ENCODE measurements around the gene RAPGEF2. TPM values are rescaled to one million over a fixed set of nuclear protein-coding genes. Genes with fewer than 3 reads are reported as not detected.

RAPGEF2 gene
- total RNA-seq, 1 experiment from 2014 or later: 17.6 TPM

DNA sequence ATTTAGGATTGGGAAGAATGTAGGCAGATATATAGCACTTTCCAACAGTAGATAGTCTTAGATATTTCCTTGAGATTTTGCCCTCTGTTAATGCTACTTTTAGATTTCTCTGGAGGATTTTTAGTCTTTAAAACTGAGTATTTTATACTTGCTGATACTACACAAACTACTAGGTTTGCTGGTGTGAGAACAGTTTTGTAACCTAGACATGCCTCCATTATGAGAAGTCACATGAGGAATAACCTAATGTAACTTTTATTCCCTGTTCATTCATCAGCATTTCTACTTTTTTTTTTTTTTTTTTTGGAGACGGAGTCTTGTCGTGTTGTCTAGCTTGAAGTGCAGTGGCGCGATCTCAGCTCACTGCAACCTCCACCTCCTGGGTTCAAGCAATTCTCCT, 137.2 kb downstream of the RAPGEF2 start:
- H3K27ac ChIP-seq (ENCODE audit: low read length): no peak overlapping the region
- no peak for ATAC-seq
- H3K4me3 ChIP-seq (ENCODE audit: low read depth in 2 of 2, low read length in 2 of 2): no peak overlapping the region
- H3K4me1 ChIP-seq (ENCODE audit: control insufficient read depth, insufficient read depth, low read length): no peaks in the 10 kb centered on the region
- POLR2A ChIA-PET: no interaction called here
- intact Hi-C loops (cut with micrococcal nuclease; ENCODE audit: unreplicated experiment) (no loop called here), in situ Hi-C loops (cut with HindIII; ENCODE audit: low pct_unique_long_range_greater_than_20kb, low sequenced_read_pairs) (no loop called here)
- TF ChIP-seq, protein P1, sequence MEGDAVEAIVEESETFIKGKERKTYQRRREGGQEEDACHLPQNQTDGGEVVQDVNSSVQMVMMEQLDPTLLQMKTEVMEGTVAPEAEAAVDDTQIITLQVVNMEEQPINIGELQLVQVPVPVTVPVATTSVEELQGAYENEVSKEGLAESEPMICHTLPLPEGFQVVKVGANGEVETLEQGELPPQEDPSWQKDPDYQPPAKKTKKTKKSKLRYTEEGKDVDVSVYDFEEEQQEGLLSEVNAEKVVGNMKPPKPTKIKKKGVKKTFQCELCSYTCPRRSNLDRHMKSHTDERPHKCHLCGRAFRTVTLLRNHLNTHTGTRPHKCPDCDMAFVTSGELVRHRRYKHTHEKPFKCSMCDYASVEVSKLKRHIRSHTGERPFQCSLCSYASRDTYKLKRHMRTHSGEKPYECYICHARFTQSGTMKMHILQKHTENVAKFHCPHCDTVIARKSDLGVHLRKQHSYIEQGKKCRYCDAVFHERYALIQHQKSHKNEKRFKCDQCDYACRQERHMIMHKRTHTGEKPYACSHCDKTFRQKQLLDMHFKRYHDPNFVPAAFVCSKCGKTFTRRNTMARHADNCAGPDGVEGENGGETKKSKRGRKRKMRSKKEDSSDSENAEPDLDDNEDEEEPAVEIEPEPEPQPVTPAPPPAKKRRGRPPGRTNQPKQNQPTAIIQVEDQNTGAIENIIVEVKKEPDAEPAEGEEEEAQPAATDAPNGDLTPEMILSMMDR (IDR thresholded peaks at IDR 0.05): no peak
- TF ChIP-seq TCF7L2 (IDR thresholded peaks at IDR 0.05; ENCODE audit: low read depth, low read length): no peak
- TF ChIP-seq, protein P2, sequence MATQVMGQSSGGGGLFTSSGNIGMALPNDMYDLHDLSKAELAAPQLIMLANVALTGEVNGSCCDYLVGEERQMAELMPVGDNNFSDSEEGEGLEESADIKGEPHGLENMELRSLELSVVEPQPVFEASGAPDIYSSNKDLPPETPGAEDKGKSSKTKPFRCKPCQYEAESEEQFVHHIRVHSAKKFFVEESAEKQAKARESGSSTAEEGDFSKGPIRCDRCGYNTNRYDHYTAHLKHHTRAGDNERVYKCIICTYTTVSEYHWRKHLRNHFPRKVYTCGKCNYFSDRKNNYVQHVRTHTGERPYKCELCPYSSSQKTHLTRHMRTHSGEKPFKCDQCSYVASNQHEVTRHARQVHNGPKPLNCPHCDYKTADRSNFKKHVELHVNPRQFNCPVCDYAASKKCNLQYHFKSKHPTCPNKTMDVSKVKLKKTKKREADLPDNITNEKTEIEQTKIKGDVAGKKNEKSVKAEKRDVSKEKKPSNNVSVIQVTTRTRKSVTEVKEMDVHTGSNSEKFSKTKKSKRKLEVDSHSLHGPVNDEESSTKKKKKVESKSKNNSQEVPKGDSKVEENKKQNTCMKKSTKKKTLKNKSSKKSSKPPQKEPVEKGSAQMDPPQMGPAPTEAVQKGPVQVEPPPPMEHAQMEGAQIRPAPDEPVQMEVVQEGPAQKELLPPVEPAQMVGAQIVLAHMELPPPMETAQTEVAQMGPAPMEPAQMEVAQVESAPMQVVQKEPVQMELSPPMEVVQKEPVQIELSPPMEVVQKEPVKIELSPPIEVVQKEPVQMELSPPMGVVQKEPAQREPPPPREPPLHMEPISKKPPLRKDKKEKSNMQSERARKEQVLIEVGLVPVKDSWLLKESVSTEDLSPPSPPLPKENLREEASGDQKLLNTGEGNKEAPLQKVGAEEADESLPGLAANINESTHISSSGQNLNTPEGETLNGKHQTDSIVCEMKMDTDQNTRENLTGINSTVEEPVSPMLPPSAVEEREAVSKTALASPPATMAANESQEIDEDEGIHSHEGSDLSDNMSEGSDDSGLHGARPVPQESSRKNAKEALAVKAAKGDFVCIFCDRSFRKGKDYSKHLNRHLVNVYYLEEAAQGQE (IDR thresholded peaks at IDR 0.05; ENCODE audit: insufficient read depth in 1 of 2, low read depth in 2 of 2, low read length in 1 of 2): no peak
- TF ChIP-seq SIN3A (IDR thresholded peaks at IDR 0.05; ENCODE audit: borderline replicate concordance, insufficient read depth, low read depth, low read length): no peak
- no peak for TF ChIP-seq POLR2AphosphoS5 (IDR thresholded peaks at IDR 0.05; ENCODE audit: low read depth, low read length)
- H3K27me3 ChIP-seq (ENCODE audit: control insufficient read depth, insufficient read depth, low read length): no peaks in the 10 kb centered on the region
- no peak for DNase-seq (ENCODE audit: low read depth, low spot score)
- no peaks in the 10 kb centered on the region for H3K36me3 ChIP-seq (ENCODE audit: control insufficient read depth, insufficient read depth, low read length)
- no TSS peak for BruUV-seq (replicated peaks)
- H3K9me3 ChIP-seq (ENCODE audit: control insufficient read depth, insufficient read depth, low read depth, low read length): no peaks in the 10 kb centered on the region
- CTCF ChIA-PET: no interaction called here

DNA sequence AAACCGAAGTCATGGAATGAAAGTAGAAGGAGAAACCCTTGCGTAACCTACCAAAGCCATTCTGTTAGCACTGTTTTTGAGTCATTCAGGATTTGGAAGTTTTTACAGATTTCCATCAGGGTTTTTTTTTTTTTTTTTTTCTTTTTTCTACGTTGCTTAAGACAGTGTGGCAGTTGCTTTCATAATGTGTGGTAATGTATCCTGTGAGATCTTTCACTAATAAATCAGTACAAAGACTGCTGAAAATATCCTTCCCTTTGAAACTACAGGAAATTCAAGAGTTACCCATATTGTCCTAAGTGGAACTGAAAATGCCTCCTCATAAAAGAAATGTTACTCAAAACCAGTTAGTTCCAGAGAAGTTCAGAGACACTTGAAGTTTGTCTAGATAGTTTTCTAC, 137.8 kb downstream of the RAPGEF2 start:
- TF ChIP-seq TCF7L2 (IDR thresholded peaks at IDR 0.05; ENCODE audit: low read depth, low read length) (no peak), SIN3A (IDR thresholded peaks at IDR 0.05; ENCODE audit: borderline replicate concordance, insufficient read depth, low read depth, low read length) (no peak), POLR2AphosphoS5 (IDR thresholded peaks at IDR 0.05; ENCODE audit: low read depth, low read length) (no peak)
- TF ChIP-seq, protein P2 (IDR thresholded peaks at IDR 0.05; ENCODE audit: insufficient read depth in 1 of 2, low read depth in 2 of 2, low read length in 1 of 2): no peak
- TF ChIP-seq, protein P1 (IDR thresholded peaks at IDR 0.05): no peak
- no peak overlapping the region for H3K27ac ChIP-seq (ENCODE audit: low read length)
- H3K9me3 ChIP-seq (ENCODE audit: control insufficient read depth, insufficient read depth, low read depth, low read length): no peaks in the 10 kb centered on the region
- H3K4me1 ChIP-seq (ENCODE audit: control insufficient read depth, insufficient read depth, low read length): no peaks in the 10 kb centered on the region
- no peaks in the 10 kb centered on the region for H3K36me3 ChIP-seq (ENCODE audit: control insufficient read depth, insufficient read depth, low read length)
- in situ Hi-C loops (cut with HindIII; ENCODE audit: low pct_unique_long_range_greater_than_20kb, low sequenced_read_pairs) (no loop called here), intact Hi-C loops (cut with micrococcal nuclease; ENCODE audit: unreplicated experiment) (no loop called here)
- ChIA-PET POLR2A (no interaction called here), CTCF (no interaction called here)
- H3K4me3 ChIP-seq (ENCODE audit: low read depth in 2 of 2, low read length in 2 of 2): no peak overlapping the region
- no TSS peak for BruUV-seq (replicated peaks)
- no peak for ATAC-seq
- no peaks in the 10 kb centered on the region for H3K27me3 ChIP-seq (ENCODE audit: control insufficient read depth, insufficient read depth, low read length)
- DNase-seq (ENCODE audit: low read depth, low spot score): no peak

Data from Panc1 (cell line).